ENCODE measurements around the gene RGS1.

Gene RGS1

DNA sequence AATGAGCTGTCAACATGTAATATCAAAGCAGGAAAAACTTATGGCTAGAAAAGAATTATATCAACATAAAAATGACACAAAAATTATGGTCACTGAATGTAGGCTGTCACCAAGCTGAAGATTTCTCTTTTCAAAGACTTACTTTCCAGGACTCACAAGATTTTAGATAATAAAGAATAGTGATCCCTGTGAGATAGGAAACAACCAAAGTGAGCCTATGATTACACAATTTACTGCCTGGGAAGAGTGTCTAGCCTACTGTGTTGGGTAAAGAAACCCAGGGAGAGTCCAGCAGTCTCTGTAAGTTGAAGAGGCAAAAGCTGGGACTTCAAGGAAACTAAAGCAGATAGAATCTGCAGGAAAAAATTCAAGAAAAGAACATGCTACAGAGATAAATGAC, 20.2 kb upstream of the RGS1 start:
- no peak for DNase-seq (ENCODE audit: low read depth)
- TF ChIP-seq, protein P1, sequence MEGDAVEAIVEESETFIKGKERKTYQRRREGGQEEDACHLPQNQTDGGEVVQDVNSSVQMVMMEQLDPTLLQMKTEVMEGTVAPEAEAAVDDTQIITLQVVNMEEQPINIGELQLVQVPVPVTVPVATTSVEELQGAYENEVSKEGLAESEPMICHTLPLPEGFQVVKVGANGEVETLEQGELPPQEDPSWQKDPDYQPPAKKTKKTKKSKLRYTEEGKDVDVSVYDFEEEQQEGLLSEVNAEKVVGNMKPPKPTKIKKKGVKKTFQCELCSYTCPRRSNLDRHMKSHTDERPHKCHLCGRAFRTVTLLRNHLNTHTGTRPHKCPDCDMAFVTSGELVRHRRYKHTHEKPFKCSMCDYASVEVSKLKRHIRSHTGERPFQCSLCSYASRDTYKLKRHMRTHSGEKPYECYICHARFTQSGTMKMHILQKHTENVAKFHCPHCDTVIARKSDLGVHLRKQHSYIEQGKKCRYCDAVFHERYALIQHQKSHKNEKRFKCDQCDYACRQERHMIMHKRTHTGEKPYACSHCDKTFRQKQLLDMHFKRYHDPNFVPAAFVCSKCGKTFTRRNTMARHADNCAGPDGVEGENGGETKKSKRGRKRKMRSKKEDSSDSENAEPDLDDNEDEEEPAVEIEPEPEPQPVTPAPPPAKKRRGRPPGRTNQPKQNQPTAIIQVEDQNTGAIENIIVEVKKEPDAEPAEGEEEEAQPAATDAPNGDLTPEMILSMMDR (IDR thresholded peaks at IDR 0.05; ENCODE audit: insufficient read depth, low read depth, low read length, missing control alignments) = no peak
- H3K4me3 ChIP-seq (ENCODE audit: low read length) = no peak overlapping the region

DNA sequence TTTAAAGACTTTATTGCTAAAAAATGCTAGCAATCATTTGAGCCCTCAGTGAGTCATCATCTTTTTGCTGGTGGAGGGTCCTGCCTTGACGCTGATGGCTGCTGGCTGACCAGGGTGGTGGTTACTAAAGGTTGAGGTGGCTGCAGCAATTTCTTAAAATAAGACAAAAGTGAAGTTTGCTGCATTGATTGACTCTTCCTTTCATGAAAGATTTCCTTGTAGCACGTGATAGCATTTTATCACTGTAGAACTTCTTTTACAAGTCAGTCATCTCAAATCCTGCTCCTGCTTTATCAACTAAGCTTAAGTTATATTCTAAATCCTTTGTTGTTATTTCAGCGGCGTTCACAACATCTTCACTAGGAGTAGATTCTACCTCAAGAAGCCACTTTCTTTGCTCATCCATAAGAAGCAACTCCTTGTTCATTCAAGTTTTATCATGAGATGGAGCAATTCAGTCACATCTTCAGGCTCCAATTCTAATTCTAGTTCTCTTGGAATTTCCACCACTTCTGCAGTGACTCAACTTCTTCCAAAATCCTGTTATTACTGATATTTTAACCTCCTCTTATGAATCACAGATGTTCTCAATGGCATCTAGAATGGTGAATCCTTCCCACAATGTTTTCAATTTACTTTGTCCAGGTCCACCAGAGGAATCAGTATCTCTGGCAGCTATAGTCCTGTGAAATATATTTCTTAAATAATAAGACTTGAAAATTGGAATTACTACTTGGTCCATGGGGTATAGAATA, 17.6 kb upstream of the RGS1 start:
- no peak overlapping the region for H3K4me3 ChIP-seq (ENCODE audit: low read length)
- no peak for DNase-seq (ENCODE audit: low read depth)
- TF ChIP-seq, protein P1 (IDR thresholded peaks at IDR 0.05; ENCODE audit: insufficient read depth, low read depth, low read length, missing control alignments) = no peak

DNA sequence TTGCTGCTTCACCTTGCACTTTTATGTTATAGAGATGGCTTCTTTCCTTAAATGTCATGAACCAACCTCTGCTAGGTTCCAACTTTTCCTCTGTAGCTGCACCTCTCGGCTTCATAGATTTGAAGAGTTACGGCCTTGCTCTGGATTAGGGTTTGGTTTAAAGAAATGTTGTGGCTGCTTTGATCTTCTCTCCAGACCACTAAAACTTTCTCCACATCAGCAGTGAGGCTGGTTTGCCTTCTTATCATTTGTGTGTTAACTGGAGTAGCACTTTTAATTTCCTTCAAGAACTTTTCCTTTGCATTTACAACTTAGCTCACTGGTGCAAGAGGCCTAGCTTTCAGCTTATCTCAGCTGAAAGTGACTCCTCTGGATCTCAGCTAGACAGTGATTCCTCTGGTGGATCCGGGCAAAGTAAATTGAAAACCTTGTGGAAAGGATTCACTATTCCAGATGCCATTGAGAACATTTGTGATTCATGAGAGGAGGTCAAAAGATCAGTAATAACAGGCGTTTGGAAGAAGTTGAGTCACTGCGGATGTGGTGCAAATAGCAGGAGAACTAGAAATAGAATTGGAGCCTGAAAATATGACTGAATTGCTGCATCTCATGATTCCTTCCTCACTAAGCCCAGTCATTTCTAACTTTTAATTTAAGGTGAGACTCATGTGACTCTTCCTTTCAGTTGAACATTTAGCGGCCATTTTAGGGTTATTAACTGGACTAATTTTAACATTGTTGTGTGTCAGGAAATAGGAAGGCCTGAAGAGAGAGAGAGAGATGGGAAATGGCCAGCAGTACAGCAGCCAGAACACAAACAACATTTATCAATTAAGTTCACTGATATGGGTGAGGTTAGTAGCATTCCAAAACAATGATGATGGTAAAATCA, 16.2 kb upstream of the RGS1 start:
- DNase-seq (ENCODE audit: low read depth) = peak; percentile 88
- TF ChIP-seq, protein P1 (IDR thresholded peaks at IDR 0.05; ENCODE audit: insufficient read depth, low read depth, low read length, missing control alignments) = no peak
- H3K4me3 ChIP-seq (ENCODE audit: low read length) = no peak overlapping the region

DNA sequence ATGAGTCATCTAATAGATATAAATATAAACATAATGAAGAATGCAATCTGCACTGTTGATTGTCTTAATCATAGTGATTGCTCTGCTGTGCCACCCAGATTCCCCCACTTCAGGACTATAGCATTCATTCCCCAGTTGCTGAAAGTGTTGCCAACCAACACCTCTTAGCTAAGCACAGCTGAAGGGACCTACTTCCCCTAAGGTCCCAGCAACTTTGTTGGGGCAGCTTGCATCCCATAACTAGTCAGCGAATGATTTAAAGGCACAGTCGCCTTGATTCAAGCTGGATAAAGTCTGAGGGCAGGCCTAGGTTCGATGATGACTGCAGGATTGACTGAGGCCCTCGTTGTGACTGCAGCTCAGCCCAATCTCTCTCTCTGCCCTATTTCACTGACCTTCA, 14.3 kb upstream of the RGS1 start:
- TF ChIP-seq, protein P1 (IDR thresholded peaks at IDR 0.05; ENCODE audit: insufficient read depth, low read depth, low read length, missing control alignments) = no peak
- no peak for DNase-seq (ENCODE audit: low read depth)
- H3K4me3 ChIP-seq (ENCODE audit: low read length) = no peak overlapping the region

DNA sequence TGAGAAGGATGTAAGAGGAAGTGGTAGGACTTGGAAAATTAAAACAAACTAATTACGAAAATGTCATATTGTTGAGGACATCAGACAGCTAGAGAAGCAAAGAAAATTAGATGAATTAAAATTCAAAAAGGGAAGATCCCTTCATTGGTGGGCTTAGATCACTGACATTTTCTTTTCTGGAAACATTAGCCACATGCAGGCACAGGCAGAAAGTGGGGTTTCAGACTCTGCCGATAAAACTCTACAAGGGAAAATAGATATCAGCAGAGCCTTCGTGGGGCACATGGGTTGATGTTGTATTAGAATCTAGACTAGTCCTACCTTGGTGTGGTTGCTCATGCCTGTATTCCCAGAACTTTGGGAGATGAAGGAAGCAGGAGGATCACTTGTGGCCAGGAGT, 12.4 kb upstream of the RGS1 start:
- H3K4me3 ChIP-seq (ENCODE audit: low read length) = no peak overlapping the region
- TF ChIP-seq, protein P1 (IDR thresholded peaks at IDR 0.05; ENCODE audit: insufficient read depth, low read depth, low read length, missing control alignments) = no peak
- DNase-seq (ENCODE audit: low read depth) = no peak

DNA sequence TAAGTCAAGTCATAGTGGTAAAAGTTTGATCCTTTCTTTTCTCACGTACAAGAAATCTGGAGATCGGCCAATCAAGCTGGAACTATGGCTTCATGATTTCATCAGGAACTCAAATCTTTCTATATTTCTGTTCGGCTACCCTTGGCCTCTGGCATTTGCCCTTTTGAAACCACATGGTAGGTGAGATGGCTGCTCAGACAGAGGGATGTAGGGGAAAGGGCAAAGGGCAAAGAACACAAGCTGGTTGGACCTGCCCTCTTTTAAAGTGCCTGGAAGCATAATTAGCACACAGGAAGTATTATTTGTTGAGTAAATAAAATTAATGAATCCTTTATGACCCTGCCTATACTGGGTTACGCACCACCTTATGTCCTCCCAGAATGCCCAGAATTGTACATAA, 11.5 kb upstream of the RGS1 start:
- no peak for DNase-seq (ENCODE audit: low read depth)
- TF ChIP-seq, protein P1 (IDR thresholded peaks at IDR 0.05; ENCODE audit: insufficient read depth, low read depth, low read length, missing control alignments) = no peak
- no peak overlapping the region for H3K4me3 ChIP-seq (ENCODE audit: low read length)

Measured in epithelial cell of esophagus (primary cell).